ENCODE measurements around the gene MKI67. TPM values are rescaled to one million over a fixed set of nuclear protein-coding genes. Genes with fewer than 3 reads are reported as not detected.
A peak's percentile ranks its signal among the peaks of the same experiment; 100 is the strongest.

Gene MKI67
- total RNA-seq, 1 donor from 2014 or later = 42.8 TPM

DNA sequence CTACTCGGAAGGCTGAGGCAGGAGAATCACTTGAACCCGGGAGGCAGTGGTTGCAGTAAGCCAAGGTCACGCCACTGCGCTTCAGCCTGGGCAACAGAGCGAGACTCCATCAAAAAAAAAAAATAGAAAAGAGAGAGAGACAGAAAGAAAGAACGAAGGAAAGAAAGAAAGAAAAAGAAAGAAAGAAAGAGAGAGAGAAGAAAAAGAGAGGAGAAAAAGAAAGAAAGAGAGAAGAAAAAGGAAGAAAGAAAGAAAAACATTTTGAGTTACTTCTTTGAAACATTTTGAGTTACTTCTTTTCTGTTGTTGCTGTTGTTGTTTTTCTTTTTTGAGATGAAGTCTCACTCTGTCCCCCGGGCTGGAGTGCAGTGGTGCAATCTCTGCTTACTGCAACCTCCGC lies 2.4 kb upstream of the MKI67 start:
- Mint-ChIP-seq H3K27me3 (ENCODE audit: low read depth) (no peaks in the 10 kb centered on the region), H3K9me3 (no peaks in the 10 kb centered on the region), H3K4me1 (peaks cover 22% of the 10 kb centered on the region)

DNA sequence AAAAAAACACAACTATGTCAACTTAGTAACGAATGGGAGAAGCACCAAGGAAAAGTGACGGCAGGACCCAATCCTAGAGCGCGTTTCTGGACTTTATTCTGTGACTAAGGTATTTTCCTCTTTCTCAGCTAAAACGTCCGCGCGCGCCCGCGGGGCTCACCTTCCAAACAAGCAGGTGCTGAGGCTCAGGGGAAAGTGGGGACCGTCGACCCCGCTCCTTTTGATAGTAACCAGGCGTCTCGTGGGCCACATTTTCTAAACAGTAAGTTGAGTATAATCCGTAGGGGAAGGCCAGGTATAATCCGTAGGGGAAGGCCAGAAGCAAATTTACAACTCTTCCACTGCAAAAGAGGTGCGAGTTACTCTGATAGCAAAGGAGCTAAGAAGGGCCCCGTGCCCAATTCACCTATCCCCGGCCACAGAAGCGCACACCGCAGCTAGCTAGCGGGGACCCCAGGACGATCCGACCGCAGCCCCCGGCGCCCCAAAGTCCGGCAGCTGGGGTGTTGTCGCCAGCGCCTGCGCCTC lies 743 bp downstream of the MKI67 start:
- H3K4me1 Mint-ChIP-seq = peaks cover 27% of the 10 kb centered on the region
- peaks cover 6% of the 10 kb centered on the region for H3K36me3 Mint-ChIP-seq

More for the DNA sequence above, 2.4 kb upstream of the MKI67 start:
- TF ChIP-seq, protein P1, sequence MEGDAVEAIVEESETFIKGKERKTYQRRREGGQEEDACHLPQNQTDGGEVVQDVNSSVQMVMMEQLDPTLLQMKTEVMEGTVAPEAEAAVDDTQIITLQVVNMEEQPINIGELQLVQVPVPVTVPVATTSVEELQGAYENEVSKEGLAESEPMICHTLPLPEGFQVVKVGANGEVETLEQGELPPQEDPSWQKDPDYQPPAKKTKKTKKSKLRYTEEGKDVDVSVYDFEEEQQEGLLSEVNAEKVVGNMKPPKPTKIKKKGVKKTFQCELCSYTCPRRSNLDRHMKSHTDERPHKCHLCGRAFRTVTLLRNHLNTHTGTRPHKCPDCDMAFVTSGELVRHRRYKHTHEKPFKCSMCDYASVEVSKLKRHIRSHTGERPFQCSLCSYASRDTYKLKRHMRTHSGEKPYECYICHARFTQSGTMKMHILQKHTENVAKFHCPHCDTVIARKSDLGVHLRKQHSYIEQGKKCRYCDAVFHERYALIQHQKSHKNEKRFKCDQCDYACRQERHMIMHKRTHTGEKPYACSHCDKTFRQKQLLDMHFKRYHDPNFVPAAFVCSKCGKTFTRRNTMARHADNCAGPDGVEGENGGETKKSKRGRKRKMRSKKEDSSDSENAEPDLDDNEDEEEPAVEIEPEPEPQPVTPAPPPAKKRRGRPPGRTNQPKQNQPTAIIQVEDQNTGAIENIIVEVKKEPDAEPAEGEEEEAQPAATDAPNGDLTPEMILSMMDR (IDR thresholded peaks at IDR 0.05; ENCODE audit: unreplicated experiment) = no peak
- H3K36me3 Mint-ChIP-seq = no peaks in the 10 kb centered on the region
- DNase-seq (ENCODE audit: low spot score in 2 of 2, unreplicated experiment in 2 of 2) = no peak
- H3K4me3 Mint-ChIP-seq = no peak overlapping the region
- no peak overlapping the region for H3K27ac Mint-ChIP-seq

DNA sequence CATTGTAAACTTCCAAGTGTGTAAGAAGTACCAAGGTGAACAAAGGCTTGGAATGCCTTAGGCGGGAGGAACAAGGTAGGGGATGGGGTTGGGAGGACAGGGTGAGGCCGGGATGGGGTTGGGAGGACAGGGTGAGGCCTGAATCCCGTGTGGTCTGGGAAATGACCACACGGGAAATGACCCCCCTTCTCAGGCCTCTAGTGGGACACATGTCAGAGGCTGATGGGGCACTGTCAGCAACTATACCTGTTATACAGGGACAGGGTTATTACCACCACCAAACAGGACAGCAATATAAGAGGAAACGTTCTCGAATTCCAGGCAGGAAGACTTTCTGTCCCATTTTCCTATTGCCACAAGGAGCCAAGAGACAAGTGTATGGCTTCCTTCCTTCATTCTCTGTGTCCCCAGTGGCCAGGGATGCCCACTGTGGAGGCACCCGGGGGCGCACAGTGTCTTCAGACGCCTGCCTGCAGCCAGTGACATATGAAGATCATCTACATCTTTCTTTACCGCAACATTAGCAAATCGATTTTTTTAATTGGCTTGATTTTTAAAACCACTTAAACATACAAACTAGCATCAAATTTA lies 1.3 kb downstream of the MKI67 start:
- peak overlapping the region; percentile 88 for H3K4me3 Mint-ChIP-seq
- TF ChIP-seq, protein P1 (IDR thresholded peaks at IDR 0.05; ENCODE audit: unreplicated experiment) = no peak
- H3K27me3 Mint-ChIP-seq (ENCODE audit: low read depth) = no peaks in the 10 kb centered on the region
- H3K36me3 Mint-ChIP-seq = peaks cover 6% of the 10 kb centered on the region
- peaks cover 27% of the 10 kb centered on the region for H3K4me1 Mint-ChIP-seq
- no peak for DNase-seq (ENCODE audit: low spot score in 2 of 2, unreplicated experiment in 2 of 2)
- H3K9me3 Mint-ChIP-seq = no peaks in the 10 kb centered on the region
- H3K27ac Mint-ChIP-seq = no peak overlapping the region

More for the DNA sequence above, 743 bp downstream of the MKI67 start:
- no peak overlapping the region for H3K27ac Mint-ChIP-seq
- H3K27me3 Mint-ChIP-seq (ENCODE audit: low read depth) = no peaks in the 10 kb centered on the region
- peak overlapping the region; percentile 88 for H3K4me3 Mint-ChIP-seq
- no peak for DNase-seq (ENCODE audit: low spot score in 2 of 2, unreplicated experiment in 2 of 2)
- TF ChIP-seq, protein P1 (IDR thresholded peaks at IDR 0.05; ENCODE audit: unreplicated experiment) = no peak
- H3K9me3 Mint-ChIP-seq = no peaks in the 10 kb centered on the region

DNA sequence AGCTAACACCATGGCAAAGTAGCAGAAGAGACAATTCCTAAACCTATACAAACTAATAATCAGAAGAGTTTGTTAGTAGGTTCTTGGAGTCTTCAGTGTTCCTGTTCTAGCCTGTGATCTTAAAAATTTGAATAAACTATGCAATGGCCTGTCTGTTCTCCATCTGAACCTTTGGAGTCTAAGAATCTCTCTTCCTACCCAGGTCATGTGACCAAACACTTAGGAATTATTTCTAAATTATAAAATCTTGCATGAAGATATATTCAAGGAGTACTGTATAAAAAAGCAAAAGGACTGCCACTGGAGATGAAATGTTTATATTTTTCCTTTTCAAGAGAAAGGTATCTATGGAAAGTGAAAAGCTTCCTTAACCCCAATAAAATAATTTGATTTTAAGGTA lies 2.4 kb downstream of the MKI67 start:
- Mint-ChIP-seq H3K27ac (no peak overlapping the region), H3K27me3 (ENCODE audit: low read depth) (no peaks in the 10 kb centered on the region), H3K4me1 (peaks cover 27% of the 10 kb centered on the region), H3K4me3 (peak overlapping the region; percentile 88), H3K9me3 (no peaks in the 10 kb centered on the region), H3K36me3 (peaks cover 6% of the 10 kb centered on the region)
- TF ChIP-seq, protein P1 (IDR thresholded peaks at IDR 0.05; ENCODE audit: unreplicated experiment) = no peak
- no peak for DNase-seq (ENCODE audit: low spot score in 2 of 2, unreplicated experiment in 2 of 2)

DNA sequence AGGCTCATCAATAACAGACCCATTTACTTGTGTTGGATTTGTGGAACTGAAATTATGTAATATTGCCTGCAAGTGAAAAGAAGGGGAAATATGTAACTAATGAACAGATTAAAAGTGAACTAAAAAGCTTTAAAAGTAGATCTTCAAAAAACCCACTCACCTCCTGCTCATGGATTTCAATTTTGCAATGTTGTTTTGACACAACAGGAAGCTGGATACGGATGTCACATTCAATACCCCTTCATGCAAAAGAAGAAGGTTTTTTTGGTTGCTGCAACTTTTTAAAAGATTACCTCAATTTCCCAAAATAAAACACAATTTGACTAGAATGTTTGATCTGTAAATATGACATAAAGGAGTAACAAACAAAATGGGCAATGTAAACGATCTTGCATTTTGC lies 3.3 kb downstream of the MKI67 start:
- H3K36me3 Mint-ChIP-seq = peaks cover 10% of the 10 kb centered on the region
- H3K4me1 Mint-ChIP-seq = peaks cover 27% of the 10 kb centered on the region
- H3K27ac Mint-ChIP-seq = no peak overlapping the region
- TF ChIP-seq, protein P1 (IDR thresholded peaks at IDR 0.05; ENCODE audit: unreplicated experiment) = no peak
- no peaks in the 10 kb centered on the region for H3K9me3 Mint-ChIP-seq
- DNase-seq (ENCODE audit: low spot score in 2 of 2, unreplicated experiment in 2 of 2) = no peak
- H3K27me3 Mint-ChIP-seq (ENCODE audit: low read depth) = no peaks in the 10 kb centered on the region
- no peak overlapping the region for H3K4me3 Mint-ChIP-seq

Measured in mesothelial cell of epicardium (in vitro differentiated cells).